Left lung (tissue), 10 donors: Measurements from ENCODE around the gene RAPGEF2. TPM values are rescaled to one million over a fixed set of nuclear protein-coding genes. Genes with fewer than 3 reads are reported as not detected.

Source experiments
- ATAC-seq: fragments of 200-7000 bp; cut with Tn5 transposase; one replicate; pipeline ENCODE4 v1.9.1; 2020; ENCODE audit warnings: moderate library complexity
- DNase-seq, 4 donors: peaks; one replicate each; pipeline ENCODE4 v3.0.0-alpha.2; 2013 to 2020
- H3K27ac ChIP-seq, 2 donors: fragments of 200-600 bp; sonication (generic) in 1 of 2; one replicate each; pipeline versions ENCODE4 v1.5.0 to v1.8.0; 2020 to 2021
- H3K27me3 ChIP-seq, 2 donors: fragments of 200-600 bp; sonication (generic) in 1 of 2; one replicate each; pipeline versions ENCODE4 v1.5.0 to v1.8.0; 2020 to 2021
- H3K36me3 ChIP-seq, 2 donors: fragments of 200-600 bp; sonication (generic) in 1 of 2; one replicate each; pipeline versions ENCODE4 v1.5.0 to v1.8.0; 2020 to 2021
- H3K4me1 ChIP-seq, 2 donors: fragments of 200-600 bp; one replicate each; pipeline ENCODE4 v1.8.0; 2021
- H3K4me3 ChIP-seq, 2 donors: fragments of 200-600 bp; sonication (generic) in 1 of 2; one replicate each; pipeline versions ENCODE4 v1.5.0 to v1.8.0; 2020 to 2021; ENCODE audit warnings: mild to moderate bottlenecking in 1 of 2
- H3K9me3 ChIP-seq, 2 donors: fragments of 200-600 bp; sonication (generic) in 1 of 2; one replicate each; pipeline versions ENCODE4 v1.5.0 to v1.8.0; 2020 to 2021
- intact Hi-C, 2 donors: fragments of 100-400 bp; cut with DNase I; formaldehyde crosslinking; loops; one replicate each; pipeline versions ENCODE4 v1.11.2 to v1.14.2; 2022
- polyA plus RNA-seq, 6 donors: library from polyadenylated mRNA; unstranded; fragments of 120-200 nt; gene quantifications; one replicate each; pipeline ENCODE4 v1.2.1, GENCODE V29; 2013; ENCODE audit not compliant: insufficient read length in 6 of 6
- total RNA-seq, 2 donors: library from RNA; stranded (reverse); fragmentation: NEBNext Ultra II Directional; extraction: Animal tissue kit (Norgen Biotek cat#: 25700); gene quantifications; one replicate each; pipeline ENCODE4 v1.2.1, GENCODE V29; 2021
- TF ChIP-seq, protein P1 (sequence below), 2 donors: fragments of 200-600 bp; sonication (generic) in 1 of 2; IDR thresholded peaks; one replicate each; pipeline versions ENCODE4 v1.5.0 to v1.8.0; 2021; ENCODE audit warnings: antibody characterized with exemption in 2 of 2
- donor health status: DM: no; HTN: yes; CAD: no.
- donor health status: DM: no; HTN: no; CAD: no.

The RAPGEF2 gene
- total and polyA plus RNA-seq, 8 donors, result 39.9 to 52.0 (median 45.4) TPM

DNA sequence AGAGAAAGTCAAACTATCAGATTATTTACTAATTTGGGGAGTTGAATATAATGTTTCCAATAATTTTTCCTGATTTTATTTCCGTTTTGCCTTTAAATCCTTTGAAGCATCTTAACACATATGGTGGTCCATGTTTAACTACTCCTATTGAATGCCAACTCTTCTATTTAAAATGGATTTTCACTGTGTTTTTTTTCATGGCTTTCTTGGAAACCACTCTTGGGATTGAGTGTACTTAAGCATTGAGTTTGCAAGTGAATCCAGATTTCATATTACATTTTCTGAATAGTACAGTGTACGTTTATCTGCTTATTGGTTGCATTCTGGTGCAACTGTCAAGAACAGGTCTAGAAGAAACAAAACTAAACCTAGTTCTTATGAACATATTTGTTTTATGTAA lies 45.6 kb downstream of the RAPGEF2 start:
- no peaks in the 10 kb centered on the region for H3K9me3 ChIP-seq
- peaks cover 0 to 7% of the 10 kb centered on the region in 2 donors for H3K4me1 ChIP-seq
- no peaks in the 10 kb centered on the region for H3K27me3 ChIP-seq
- H3K4me3 ChIP-seq, result no peak overlapping the region
- TF ChIP-seq, protein P1, sequence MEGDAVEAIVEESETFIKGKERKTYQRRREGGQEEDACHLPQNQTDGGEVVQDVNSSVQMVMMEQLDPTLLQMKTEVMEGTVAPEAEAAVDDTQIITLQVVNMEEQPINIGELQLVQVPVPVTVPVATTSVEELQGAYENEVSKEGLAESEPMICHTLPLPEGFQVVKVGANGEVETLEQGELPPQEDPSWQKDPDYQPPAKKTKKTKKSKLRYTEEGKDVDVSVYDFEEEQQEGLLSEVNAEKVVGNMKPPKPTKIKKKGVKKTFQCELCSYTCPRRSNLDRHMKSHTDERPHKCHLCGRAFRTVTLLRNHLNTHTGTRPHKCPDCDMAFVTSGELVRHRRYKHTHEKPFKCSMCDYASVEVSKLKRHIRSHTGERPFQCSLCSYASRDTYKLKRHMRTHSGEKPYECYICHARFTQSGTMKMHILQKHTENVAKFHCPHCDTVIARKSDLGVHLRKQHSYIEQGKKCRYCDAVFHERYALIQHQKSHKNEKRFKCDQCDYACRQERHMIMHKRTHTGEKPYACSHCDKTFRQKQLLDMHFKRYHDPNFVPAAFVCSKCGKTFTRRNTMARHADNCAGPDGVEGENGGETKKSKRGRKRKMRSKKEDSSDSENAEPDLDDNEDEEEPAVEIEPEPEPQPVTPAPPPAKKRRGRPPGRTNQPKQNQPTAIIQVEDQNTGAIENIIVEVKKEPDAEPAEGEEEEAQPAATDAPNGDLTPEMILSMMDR (IDR thresholded peaks at IDR 0.05), result no peak
- H3K36me3 ChIP-seq, result no peaks in the 10 kb centered on the region
- ATAC-seq, result no peak
- DNase-seq, result no peak
- intact Hi-C loops, result no loop called here
- H3K27ac ChIP-seq, result no peak overlapping the region

DNA sequence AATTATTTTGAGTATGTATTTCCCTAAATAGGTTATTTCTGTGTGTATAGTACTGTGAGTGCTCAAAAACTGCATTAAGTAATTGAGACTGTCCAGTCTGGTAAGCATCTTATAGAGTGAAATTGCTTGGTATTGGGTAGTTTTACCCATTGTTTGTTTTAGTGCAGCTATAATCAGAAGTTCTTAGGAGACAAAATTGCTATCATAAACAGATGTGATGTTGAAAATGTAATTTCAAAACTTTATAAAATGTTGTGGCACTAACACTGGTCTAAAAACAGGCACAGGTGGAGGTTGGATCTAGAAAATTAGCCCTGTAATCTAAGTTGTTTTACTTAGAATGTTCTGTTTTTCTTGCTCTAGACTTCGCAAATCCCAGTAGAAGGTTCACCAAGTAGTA lies 46.8 kb downstream of the RAPGEF2 start:
- TF ChIP-seq, protein P1 (IDR thresholded peaks at IDR 0.05), result no peak
- H3K4me3 ChIP-seq, result no peak overlapping the region
- peaks cover 0 to 6% of the 10 kb centered on the region in 2 donors for H3K4me1 ChIP-seq
- intact Hi-C loops, result no loop called here
- H3K36me3 ChIP-seq, result no peaks in the 10 kb centered on the region
- DNase-seq, result no peak
- no peak for ATAC-seq
- H3K27ac ChIP-seq, result no peak overlapping the region
- H3K9me3 ChIP-seq, result no peaks in the 10 kb centered on the region
- no peaks in the 10 kb centered on the region for H3K27me3 ChIP-seq

DNA sequence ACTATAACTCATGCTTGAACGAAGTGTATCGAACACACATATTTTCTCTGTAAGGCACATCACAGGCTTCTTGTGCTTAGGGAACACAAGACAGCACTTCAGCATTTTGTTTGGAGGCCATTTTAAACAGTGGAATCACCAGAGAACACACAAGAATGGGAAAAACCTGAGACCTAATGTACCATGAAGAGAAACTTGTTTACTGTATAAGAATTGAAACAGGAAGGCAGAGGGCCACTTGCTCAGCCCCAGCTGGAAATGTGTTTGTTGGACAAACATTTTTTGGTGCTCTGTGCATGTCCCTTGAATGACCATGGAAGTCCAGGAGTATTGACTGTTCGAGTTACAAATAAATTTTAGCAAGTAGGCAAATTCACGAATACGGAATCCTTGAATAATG lies 47.5 kb downstream of the RAPGEF2 start:
- no peaks in the 10 kb centered on the region for H3K36me3 ChIP-seq
- ATAC-seq (no peak), DNase-seq (no peak)
- peaks cover 0 to 6% of the 10 kb centered on the region in 2 donors for H3K4me1 ChIP-seq
- TF ChIP-seq, protein P1 (IDR thresholded peaks at IDR 0.05), result no peak
- no peak overlapping the region for H3K27ac ChIP-seq
- no peak overlapping the region for H3K4me3 ChIP-seq
- intact Hi-C loops, result no loop called here
- H3K27me3 ChIP-seq, result no peaks in the 10 kb centered on the region
- no peaks in the 10 kb centered on the region for H3K9me3 ChIP-seq

DNA sequence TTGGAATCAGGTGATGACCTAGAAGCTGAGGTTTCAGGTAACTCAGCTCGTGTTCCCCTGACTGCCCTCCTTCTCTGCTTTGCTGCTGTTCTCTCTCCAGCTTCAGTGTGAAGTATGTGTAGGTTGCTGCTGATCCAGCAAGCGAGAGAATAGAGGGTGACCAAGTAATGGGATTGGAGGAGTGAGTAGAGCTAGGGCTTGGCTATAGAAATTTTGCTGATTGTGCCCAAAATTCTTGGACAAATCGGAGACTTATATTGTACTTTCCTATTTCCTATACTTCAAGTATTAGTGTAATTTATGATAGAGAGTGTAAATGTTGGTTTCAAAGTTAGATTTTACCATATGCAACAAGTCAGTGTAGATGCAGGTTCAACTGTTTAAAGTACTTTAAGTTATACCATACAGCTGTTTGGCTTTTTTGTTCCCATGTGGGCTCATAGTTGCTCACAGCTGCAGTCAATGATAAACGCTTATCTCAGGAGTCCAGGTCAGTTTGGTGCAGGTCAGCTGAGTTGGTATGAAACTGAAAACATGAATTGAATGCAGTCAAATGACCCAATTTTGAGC lies 48.0 kb downstream of the RAPGEF2 start:
- ATAC-seq, result no peak
- no peaks in the 10 kb centered on the region for H3K9me3 ChIP-seq
- H3K4me3 ChIP-seq, result no peak overlapping the region
- no peak overlapping the region for H3K27ac ChIP-seq
- H3K36me3 ChIP-seq, result no peaks in the 10 kb centered on the region
- TF ChIP-seq, protein P1 (IDR thresholded peaks at IDR 0.05), result no peak
- intact Hi-C loops, result no loop called here
- no peak for DNase-seq
- H3K4me1 ChIP-seq, result peaks cover 0 to 6% of the 10 kb centered on the region in 2 donors
- H3K27me3 ChIP-seq, result no peaks in the 10 kb centered on the region

DNA sequence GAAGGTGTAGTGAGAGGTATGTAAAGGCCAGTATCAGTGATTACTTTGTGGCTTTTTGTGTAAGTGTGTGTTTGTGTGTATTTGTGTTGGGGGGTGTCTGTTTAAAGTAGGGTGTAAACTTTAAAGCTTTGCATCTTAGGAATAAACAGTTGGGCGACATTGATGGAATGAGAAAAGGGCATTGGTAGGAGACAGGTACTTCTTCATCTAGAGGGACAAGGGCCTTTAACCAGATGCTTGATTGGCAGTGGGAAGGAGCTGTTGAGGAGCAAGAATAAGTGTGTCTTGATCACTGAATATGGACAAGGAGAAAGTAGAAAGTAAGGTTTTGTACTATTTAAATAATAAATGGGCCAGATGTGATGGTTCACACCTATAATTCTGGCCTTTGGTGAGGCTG lies 48.8 kb downstream of the RAPGEF2 start:
- DNase-seq (no peak), ATAC-seq (no peak)
- H3K36me3 ChIP-seq, result no peaks in the 10 kb centered on the region
- H3K4me3 ChIP-seq, result no peak overlapping the region
- TF ChIP-seq, protein P1 (IDR thresholded peaks at IDR 0.05), result no peak
- intact Hi-C loops, result no loop called here
- no peaks in the 10 kb centered on the region for H3K9me3 ChIP-seq
- no peak overlapping the region for H3K27ac ChIP-seq
- H3K27me3 ChIP-seq, result no peaks in the 10 kb centered on the region
- peaks cover 0 to 6% of the 10 kb centered on the region in 2 donors for H3K4me1 ChIP-seq
